ENCODE data around the gene DAB2IP.

Gene DAB2IP

DNA sequence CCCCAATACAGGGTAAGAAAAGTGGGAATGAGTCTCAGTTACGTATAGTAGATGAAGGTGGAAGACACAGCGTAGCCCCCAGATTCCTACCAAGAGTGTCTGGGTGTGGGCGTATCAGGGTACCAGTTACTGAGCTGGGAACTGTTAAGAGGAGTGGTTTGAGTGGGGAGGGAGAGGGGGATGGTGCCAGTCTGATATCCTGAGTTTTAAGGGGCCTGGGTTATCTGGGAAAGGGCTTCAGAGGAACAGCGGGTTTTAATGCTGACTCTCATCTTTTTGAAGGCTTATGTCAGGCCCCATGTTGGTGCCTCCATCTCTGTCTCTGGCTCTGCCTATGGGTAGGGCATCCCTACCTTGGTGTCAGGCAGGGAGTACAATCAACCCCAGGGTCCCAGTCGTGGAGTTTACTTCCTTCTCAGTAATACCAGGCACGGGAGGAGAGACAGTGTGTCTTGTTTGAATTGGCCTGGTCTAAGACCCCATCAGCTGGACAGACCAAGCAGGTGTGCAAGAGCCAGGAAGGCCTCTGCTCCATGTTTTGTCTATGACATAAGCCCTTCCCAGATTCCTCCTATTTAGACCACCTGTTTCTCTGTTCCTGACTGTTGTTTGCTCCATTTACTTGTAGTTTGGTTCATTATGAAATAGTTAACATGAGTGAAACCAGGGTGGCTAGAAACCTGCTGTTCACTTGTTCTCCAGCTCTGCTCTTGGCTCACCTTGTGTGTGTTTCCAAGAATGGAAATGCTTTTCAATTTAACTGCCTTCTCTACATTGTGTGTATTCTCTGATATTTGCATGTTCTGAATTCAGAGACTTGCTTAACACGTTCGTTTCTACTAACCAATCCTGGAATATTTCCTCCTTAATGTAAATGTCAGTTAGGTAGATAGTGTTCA is 125.6 kb downstream of the DAB2IP start:
- DNase-seq (ENCODE audit: low spot score in 2 of 2), result no peak
- Mint-ChIP-seq H3K4me1 (no peaks in the 10 kb centered on the region), H3K4me3 (no peak overlapping the region), H3K27ac (ENCODE audit: low read depth) (no peak overlapping the region), H3K27me3 (peaks cover 32% of the 10 kb centered on the region), H3K9me3 (no peaks in the 10 kb centered on the region), H3K36me3 (ENCODE audit: insufficient read depth) (no peaks in the 10 kb centered on the region)
- no peak for ATAC-seq (replicated peaks; ENCODE audit: extremely low read depth, poor library complexity, severe bottlenecking)

DNA sequence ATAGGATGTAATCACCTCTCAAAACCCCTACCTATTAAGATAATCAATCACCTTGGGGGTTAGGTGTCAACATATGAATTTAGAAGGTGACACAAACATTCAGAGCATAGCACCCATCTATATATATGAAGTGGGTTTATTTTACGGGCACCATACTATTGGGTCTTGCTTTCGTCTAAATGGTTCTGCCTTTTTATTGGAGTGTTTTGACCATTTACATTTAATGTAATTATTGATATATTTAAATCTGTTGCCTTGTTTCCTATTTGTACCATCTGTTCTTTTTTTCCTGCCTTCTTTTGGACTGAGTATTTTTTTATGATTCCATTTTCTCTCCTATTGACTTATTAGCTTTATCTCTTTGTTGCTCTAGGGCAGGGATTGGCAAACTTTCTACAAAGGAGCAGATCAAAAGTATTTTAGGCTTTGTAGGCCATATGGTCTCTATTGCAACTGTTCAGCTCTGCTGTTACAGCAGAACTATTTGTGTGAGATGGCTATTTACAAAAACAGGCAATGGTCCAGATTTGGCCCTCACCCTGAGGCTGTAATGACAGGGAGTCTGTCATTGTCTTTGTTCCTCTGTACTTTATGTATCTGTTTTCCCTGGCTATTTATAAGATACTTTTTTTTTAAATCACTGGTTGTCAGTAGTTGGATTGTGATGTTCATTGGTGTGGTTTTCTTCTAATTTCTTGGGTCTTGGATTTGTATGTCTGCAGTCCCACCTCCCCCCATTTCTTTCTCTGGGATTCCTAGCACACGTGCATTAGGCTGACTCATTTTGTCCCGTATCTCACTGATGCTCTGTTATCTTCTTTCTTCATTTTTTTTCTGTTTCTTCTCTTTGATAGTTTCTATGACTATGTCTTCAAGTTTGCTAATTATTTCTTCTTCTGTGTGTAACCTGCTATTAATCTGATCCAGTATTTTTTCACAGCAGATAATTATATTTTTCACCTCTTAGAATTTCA is 127.1 kb downstream of the DAB2IP start:
- no peaks in the 10 kb centered on the region for H3K36me3 Mint-ChIP-seq (ENCODE audit: insufficient read depth)
- H3K27ac Mint-ChIP-seq (ENCODE audit: low read depth), result no peak overlapping the region
- no peaks in the 10 kb centered on the region for H3K9me3 Mint-ChIP-seq
- no peaks in the 10 kb centered on the region for H3K4me1 Mint-ChIP-seq
- DNase-seq (ENCODE audit: low spot score in 2 of 2) (no peak), ATAC-seq (replicated peaks; ENCODE audit: extremely low read depth, poor library complexity, severe bottlenecking) (no peak)
- no peak overlapping the region for H3K4me3 Mint-ChIP-seq
- peaks cover 32% of the 10 kb centered on the region for H3K27me3 Mint-ChIP-seq

DNA sequence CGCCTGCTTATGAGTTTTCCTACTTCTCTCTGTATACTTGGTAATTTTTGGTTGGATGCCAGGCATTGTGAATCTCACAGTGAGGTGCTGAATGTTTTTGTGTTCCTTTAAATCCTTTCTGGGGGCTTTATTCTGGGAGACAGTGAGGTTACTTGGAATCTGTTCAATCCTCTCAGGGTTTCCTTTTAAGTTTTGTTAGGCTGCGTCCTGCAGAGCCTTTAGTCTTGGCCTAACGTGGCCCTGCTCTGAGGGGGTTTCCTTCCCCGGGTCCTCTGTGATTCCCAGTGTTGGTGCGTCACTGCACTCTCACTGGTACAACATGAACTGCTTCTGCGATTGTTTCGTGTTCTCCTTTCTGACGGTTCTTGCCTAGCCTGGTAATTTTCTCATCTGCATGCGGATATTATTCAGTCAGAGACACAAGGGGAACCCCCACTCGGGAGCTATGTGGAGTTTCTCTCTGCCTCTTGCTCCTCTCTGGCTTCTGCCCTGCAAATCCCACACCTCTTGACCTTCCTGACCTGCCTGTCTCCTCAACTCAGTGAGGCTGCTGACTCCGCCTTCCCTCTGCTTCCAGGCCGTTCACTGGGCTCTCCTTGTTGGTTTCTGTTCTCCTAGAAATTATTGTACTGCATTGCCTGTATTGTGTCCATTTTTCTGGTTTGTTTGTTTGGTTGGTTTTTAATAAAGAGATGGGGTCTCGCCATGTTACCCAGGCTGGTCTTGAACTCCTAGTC is 128.1 kb downstream of the DAB2IP start:
- H3K4me3 Mint-ChIP-seq, result no peak overlapping the region
- peaks cover 32% of the 10 kb centered on the region for H3K27me3 Mint-ChIP-seq
- no peaks in the 10 kb centered on the region for H3K4me1 Mint-ChIP-seq
- DNase-seq (ENCODE audit: low spot score in 2 of 2), result no peak
- H3K9me3 Mint-ChIP-seq, result no peaks in the 10 kb centered on the region
- H3K27ac Mint-ChIP-seq (ENCODE audit: low read depth), result no peak overlapping the region
- ATAC-seq (replicated peaks; ENCODE audit: extremely low read depth, poor library complexity, severe bottlenecking), result no peak
- no peaks in the 10 kb centered on the region for H3K36me3 Mint-ChIP-seq (ENCODE audit: insufficient read depth)

DNA sequence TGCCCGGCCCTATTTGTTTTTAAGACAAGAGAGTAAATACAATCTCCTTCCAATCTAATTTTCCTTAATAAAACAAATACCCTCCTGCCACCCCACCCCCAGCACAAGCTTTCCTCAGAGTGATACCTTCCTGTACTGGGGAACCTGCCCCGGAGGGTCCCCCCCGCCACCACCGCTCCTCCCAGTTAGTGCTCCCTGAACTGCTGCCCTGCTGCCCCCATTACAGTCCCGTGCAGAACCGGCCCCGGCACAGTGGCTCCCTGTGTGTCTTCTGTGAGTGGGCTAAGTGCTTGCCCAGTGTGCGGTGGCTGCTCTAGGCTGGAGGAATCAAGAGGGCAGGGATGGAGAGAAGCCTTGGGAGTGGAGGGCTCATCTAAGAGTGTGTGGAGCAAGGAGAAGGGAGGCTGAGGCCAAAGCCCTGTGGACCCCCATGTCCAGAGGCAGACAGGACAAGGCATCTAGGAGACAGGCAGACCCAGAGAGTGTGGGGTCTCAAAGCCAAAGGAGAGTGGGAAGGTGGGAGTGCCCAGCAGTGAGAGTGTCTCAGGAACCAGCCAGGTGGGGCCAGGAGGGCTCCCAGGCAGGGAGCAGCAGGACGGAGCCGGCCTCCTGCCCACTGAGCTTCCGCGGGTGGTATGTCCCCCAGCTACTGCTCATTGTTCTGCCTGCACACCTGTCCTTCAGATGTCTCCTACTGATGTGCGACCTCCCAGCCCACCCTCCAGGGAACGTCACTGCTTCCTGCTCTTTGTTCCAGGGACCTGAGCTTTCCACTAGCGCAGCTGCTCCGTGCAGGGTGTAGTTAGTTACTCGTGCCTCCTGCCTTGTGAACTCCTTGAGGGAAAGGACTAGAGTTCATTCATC is 129.0 kb downstream of the DAB2IP start:
- ATAC-seq (replicated peaks; ENCODE audit: extremely low read depth, poor library complexity, severe bottlenecking) (no peak), DNase-seq (ENCODE audit: low spot score in 2 of 2) (no peak)
- H3K36me3 Mint-ChIP-seq (ENCODE audit: insufficient read depth), result no peaks in the 10 kb centered on the region
- H3K27me3 Mint-ChIP-seq, result peaks cover 32% of the 10 kb centered on the region
- H3K4me3 Mint-ChIP-seq, result no peak overlapping the region
- no peaks in the 10 kb centered on the region for H3K9me3 Mint-ChIP-seq
- no peaks in the 10 kb centered on the region for H3K4me1 Mint-ChIP-seq
- H3K27ac Mint-ChIP-seq (ENCODE audit: low read depth), result no peak overlapping the region

DNA sequence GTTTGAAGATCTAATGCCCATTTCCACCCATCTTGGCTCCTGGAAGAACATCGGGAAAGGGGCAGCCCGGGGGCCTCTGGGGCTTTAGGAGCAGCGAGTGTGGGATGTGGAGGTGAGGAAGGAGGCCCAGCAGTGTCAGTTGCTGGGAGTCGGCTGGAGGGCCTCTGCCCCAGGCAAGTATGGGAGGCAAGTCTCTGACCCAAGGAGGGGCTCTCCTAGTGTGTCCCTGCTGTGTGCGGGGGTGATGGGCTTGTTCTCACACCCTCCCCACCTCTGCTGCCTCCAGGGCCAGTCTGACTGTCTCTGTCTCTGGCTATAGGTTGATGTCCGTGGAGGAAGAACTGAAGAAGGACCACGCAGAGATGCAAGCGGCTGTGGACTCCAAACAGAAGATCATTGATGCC is 129.7 kb downstream of the DAB2IP start:
- ATAC-seq (replicated peaks; ENCODE audit: extremely low read depth, poor library complexity, severe bottlenecking) (no peak), DNase-seq (ENCODE audit: low spot score in 2 of 2) (no peak)
- H3K9me3 Mint-ChIP-seq, result no peaks in the 10 kb centered on the region
- peaks cover 27% of the 10 kb centered on the region for H3K27me3 Mint-ChIP-seq
- no peaks in the 10 kb centered on the region for H3K36me3 Mint-ChIP-seq (ENCODE audit: insufficient read depth)
- H3K4me3 Mint-ChIP-seq, result no peak overlapping the region
- no peaks in the 10 kb centered on the region for H3K4me1 Mint-ChIP-seq
- no peak overlapping the region for H3K27ac Mint-ChIP-seq (ENCODE audit: low read depth)

DNA sequence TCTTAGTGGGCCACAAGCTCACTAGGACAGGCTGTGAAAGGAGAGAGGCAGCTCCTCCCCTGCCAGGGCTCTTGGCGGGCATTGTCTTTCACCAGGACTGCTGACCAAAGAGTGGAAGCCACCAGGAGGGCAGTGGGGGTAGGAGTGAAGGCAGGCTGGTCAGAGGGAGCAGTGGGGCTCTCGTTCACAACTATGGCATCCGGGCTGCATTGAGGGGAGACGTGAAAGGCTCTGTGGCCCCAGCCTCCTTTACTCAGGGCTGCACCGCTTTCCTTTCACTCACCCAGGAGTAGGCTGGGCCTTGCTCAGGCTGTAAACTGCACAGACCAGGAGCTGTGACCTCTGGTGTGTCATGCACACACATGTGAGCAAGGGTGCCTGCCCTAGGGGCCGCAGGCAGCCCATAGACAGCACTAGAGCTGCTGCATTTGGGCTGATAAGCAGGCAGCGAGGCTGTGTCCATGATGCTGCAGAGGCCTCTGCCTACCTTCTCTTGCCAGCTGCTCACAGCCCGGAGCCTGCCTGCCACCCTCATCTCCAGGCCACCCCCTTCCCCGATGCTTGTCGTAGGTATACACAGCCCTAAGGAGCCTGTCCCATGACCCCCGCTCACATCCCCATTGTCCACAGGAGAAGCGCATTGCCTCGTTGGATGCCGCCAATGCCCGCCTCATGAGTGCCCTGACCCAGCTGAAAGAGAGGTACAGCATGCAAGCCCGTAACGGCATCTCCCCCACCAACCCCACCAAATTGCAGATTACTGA is 130.4 kb downstream of the DAB2IP start:
- Mint-ChIP-seq H3K9me3 (no peaks in the 10 kb centered on the region), H3K27ac (ENCODE audit: low read depth) (no peak overlapping the region), H3K4me1 (no peaks in the 10 kb centered on the region), H3K27me3 (peaks cover 27% of the 10 kb centered on the region), H3K4me3 (no peak overlapping the region), H3K36me3 (ENCODE audit: insufficient read depth) (no peaks in the 10 kb centered on the region)
- no peak for DNase-seq (ENCODE audit: low spot score in 2 of 2)
- no peak for ATAC-seq (replicated peaks; ENCODE audit: extremely low read depth, poor library complexity, severe bottlenecking)

DNA sequence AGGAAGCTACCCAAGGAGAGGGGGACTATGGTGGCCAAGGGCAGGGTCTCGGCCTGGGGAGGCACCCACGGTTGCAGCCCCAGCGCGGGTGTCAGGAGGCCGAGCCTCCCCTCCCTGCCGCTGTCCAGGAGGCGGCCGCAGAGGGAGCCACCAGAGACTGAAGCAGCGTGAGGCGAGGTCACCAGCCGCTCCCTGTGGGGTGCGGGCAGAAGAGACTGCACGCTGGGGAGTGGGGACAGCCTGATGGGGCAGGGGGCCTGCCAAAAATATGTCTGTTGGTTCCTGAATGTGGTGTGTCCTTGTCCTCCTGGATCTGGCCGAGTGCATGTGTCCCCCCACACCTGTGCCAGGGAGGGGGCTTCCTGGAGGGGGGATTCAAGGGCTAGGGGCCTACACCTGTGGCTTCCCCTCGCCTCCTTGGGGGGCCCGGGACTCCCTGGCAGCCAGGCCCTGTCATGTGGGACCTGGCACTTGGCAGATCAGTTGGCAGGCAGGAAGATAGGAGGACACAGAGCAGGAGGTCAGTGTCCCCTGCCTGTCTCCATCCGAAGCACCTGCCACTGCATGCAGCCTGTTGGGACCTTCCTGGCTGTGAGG is 131.2 kb downstream of the DAB2IP start:
- H3K4me1 Mint-ChIP-seq, result no peaks in the 10 kb centered on the region
- H3K36me3 Mint-ChIP-seq (ENCODE audit: insufficient read depth), result no peaks in the 10 kb centered on the region
- no peaks in the 10 kb centered on the region for H3K9me3 Mint-ChIP-seq
- no peak for DNase-seq (ENCODE audit: low spot score in 2 of 2)
- no peak for ATAC-seq (replicated peaks; ENCODE audit: extremely low read depth, poor library complexity, severe bottlenecking)
- no peak overlapping the region for H3K27ac Mint-ChIP-seq (ENCODE audit: low read depth)
- H3K4me3 Mint-ChIP-seq, result no peak overlapping the region
- H3K27me3 Mint-ChIP-seq, result peaks cover 29% of the 10 kb centered on the region

DNA sequence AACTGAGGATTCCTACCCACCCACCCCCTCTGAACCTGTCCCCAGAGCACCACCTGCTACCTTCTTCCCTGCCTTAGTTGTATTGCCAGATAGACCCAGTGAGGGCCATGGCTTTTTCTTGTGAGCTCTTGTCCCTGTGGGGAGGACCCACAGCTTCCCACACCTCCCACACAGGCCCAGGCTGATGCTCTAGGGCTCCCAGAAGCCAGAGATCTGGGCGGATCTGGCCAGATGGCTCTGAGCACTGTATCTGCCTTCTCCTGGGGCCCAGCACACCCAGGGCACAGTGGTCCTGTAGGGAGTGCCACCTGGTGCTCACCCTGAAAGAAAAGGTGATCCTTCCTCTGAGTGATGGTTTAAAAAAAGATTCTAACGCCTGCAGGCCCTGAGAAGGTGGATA is 131.7 kb downstream of the DAB2IP start:
- Mint-ChIP-seq H3K9me3 (no peaks in the 10 kb centered on the region), H3K27me3 (peaks cover 29% of the 10 kb centered on the region), H3K4me1 (no peaks in the 10 kb centered on the region), H3K27ac (ENCODE audit: low read depth) (no peak overlapping the region), H3K4me3 (no peak overlapping the region), H3K36me3 (ENCODE audit: insufficient read depth) (no peaks in the 10 kb centered on the region)
- ATAC-seq (replicated peaks; ENCODE audit: extremely low read depth, poor library complexity, severe bottlenecking), result no peak
- no peak for DNase-seq (ENCODE audit: low spot score in 2 of 2)

DNA sequence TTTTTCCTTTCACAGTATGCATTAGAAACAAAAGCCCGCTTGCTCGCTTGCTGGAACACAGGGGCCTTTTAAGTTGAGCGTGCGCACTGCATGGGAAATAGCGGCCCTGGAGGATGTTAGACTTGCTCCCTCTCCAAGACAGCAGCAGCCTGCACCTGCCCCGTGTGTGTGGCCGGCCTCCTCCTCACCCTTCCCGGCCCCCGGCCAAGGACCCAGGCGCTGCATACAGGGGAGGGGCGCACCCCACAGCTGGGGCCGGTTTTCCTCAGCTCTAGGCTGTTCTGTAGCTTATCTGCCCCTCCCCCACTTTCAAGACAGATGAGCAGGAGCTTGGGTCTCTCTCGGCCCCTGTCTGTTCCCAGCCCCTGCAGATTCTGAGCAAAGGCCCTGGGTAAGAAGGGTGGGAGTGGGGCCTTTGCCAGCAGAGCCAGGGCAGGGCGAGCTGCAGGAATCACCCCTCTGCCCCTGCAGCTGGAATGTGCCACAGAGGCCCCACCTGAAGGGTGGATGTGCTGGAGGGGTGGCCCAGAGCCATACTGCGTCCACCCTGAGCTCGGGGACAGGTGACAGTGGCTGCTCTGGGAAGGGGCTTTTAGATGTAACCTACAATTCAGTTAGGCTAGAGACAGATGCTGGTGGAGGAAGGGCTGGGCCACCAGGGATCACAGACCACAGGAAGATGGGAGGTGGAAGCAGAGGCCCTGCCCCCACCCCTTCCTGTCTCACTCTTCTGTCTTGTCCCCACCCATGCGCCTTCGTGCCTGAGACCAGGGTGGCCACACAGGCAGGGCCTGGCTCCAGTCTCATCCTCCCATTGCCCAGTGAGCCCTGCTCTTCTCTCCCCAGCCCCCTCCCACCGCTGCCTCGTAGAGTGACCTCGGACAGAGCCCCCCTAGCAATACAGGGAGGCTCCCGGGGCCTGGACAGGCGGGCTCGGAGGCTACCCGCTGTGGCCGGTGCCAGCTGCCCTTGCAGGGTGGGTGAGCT is 132.4 kb downstream of the DAB2IP start:
- no peaks in the 10 kb centered on the region for H3K9me3 Mint-ChIP-seq
- H3K36me3 Mint-ChIP-seq (ENCODE audit: insufficient read depth), result no peaks in the 10 kb centered on the region
- H3K4me1 Mint-ChIP-seq, result no peaks in the 10 kb centered on the region
- H3K27me3 Mint-ChIP-seq, result peaks cover 29% of the 10 kb centered on the region
- no peak overlapping the region for H3K4me3 Mint-ChIP-seq
- ATAC-seq (replicated peaks; ENCODE audit: extremely low read depth, poor library complexity, severe bottlenecking), result no peak
- no peak for DNase-seq (ENCODE audit: low spot score in 2 of 2)
- H3K27ac Mint-ChIP-seq (ENCODE audit: low read depth), result no peak overlapping the region

DNA sequence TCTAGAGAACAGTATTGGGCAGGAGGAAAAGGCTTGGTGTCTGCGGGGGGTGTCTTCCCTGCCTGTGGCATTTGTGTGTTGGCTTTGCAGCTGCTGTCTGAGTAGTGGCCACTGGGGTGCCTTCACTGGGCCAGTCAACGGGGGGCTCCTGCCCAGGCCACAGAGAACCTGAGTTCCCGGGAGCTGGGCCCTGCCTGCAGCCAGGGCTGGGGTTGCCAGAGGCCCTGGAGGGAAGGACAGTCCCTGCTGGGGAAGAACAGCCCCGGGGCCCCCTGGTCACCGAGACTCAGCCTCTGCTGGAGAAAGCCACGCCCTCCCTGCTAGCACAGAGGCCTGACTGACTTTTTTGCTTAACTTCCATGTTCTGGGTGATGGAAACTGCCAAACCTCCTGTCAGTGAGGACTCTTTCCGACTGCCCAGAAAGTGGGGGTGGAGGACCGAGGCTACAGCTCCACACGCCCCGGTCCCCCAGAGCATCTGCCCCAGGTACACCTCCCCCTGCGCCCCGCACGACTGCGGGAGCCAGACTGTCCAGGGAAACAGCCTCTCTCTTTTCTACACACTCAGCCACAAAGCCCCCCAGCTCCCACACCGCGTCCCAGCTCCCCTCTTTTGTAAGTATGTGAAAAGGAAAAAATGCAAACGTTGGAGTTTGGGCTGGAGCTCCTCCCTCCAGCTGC is 133.4 kb downstream of the DAB2IP start:
- Mint-ChIP-seq H3K27me3 (peaks cover 23% of the 10 kb centered on the region), H3K9me3 (no peaks in the 10 kb centered on the region), H3K36me3 (ENCODE audit: insufficient read depth) (no peaks in the 10 kb centered on the region), H3K4me3 (no peak overlapping the region), H3K27ac (ENCODE audit: low read depth) (no peak overlapping the region), H3K4me1 (no peaks in the 10 kb centered on the region)
- ATAC-seq (replicated peaks; ENCODE audit: extremely low read depth, poor library complexity, severe bottlenecking) (no peak), DNase-seq (ENCODE audit: low spot score in 2 of 2) (no peak)

Data from central memory CD8-positive, alpha-beta T cell (primary cell).